KG1 (cell line): ENCODE measurements around the gene SLC22A23.

Experiments
- DNase-seq: peaks from one replicate; lab custom pipeline; 2025; lab: John Stamatoyannopoulos, UW

SLC22A23 gene

DNA sequence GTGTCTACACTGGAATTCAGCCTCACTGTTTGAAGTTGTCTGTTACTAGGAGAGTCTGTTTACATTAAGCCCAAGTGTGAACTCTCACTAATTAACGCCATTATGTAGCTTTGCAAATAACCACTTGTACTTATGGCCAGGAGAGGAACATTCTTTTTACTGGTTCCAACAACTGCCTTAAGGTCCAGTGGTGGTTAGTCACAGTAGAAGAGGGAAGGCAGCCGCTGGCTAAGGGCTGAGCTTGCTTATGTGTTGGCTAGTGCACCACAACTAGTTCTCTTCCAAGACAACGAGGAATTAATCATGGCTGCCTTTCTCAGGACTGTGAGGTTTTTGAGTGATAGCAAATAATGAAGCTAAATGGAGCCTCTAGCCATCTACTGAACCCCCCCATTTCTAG lies 14.9 kb upstream of the SLC22A23 start:
- DNase-seq: no peak

DNA sequence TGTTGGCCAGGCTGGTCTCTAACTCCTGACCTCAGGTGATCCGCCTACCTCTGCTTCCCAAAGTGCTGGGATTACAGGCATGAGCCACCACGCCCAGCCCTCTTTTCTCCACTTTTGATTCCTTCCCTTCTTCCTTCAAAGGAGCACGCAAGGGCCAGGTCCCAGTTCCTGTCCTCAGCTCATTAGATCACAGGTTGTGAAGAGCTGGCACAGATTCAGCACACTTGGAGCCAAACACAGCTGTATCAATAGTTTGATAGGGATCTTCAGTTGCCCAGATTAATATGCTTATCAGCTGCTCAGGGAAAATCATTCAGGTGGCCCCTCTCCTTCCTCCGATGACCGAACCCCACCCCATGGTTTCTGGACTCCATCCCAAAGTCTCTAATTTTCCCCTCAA lies 14.4 kb upstream of the SLC22A23 start:
- no peak for DNase-seq

DNA sequence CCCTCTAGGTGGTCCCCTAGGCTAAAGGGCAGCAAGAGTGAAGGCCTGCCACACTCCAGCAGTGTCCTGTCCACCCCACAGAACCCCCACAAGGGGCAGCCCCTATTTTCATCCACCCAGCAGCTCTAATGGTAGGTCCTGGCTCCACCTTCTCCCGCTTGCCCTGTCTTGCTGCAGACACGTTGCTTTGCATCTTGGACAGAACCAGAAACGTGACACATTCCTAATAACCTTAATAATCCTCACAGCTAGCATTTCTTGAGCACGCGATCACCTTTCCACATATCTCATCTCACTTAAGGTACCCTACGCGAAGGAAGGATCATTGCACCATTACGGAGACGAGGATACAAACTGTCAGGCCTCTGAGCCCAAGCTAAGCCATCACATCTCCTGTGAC lies 11.7 kb upstream of the SLC22A23 start:
- no peak for DNase-seq

DNA sequence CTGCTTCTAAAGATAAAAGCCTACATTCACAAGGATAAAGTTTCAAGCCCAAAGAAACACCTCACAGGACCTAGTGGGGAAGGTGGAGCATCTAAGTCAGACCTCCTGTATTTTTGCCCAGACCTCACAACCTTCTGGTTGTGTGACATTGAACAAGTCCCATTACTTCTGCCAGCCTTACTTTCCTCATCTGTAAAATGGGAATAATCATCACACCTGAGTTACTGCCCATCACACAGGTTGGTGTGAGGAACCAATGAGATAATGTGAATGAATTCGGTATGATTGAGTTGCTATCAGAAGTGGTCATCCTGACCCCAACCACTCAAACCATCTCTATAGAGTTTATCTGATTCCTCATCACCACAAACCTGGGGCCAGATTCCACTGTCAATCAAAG lies 11.1 kb upstream of the SLC22A23 start:
- no peak for DNase-seq

DNA sequence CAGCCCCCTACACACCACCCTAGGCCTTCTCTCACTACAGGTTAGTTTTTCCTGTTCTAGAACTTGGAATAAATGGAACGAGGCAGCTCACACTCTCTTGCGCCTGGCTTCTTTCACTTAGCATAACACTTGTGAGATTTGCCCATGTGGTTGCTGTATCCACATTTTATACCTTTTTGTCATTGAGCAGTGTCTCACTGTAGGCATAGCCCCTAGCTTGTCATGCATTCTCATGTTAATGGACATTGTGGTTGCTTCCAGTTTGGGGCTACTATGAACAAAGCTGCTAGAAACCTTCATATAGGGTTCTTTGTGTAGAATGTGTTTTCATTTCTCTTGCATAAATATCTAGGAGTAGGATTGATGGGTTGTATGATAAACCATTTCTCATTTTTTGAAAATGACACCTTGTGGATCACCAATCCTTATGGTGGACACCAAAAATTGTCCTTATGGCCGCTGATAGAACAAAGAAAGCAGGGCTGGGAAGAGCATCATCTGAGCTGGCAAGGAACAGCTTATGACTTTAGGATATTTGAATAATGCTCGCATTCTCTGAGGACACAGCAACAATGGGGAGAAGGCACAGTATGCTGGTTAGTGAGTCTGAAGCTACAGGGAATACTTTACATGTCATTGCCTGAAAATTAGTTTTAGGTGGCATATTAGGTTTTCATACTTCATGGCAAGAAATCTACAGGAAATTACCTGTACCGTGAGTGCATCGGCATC lies 9.8 kb upstream of the SLC22A23 start:
- DNase-seq: no peak

DNA sequence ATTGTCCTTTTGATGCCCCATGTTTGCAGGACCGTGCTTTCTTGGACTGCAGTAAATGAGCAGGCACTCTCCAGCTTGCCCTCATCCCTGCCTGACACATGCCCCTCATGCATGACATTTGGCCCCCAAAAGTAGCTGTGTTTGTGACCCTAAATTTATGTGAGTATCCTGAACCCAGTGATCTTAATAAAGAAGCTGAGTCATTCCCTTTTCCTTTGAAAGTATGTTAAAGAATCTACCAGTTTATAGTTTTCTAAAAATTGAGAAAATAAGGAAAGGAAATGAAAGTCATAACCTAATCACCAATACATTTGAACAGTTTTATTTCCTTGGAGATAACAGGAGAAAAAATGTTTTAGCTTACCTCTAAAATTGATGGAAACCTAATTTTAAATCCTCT lies 3.4 kb upstream of the SLC22A23 start:
- DNase-seq: no peak

DNA sequence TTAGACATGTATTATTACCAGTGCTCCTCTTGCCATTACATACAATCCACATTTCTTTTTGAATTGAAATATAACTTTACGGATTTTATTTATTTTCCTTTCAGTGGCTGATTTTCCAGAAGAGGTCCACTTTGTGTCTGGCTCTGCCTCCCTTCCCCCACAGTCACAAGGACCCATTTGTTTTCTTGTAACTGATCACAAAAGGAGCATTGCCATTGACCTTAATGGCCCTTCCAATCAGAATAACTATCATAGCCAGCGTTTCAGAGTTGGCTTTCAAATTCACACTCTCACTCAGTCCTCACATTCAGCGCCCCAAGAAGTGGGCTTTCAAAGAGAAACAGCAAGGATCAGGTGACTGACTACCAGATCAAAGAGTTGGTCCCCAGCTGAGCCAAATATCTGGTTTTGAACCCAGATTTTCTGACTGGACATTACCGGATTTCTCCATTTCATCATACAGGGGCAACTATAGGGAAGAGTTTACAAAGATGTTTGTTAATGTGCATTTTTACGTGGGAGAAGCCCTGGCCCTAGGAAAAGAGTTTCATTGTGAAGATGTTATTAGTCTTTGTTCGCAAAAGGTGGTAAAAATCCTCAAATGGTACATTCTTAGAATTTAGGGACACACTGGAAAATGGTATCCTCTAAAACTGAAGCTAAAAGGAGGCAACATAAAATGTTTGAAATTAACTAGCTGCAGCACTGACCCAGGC lies 2.0 kb upstream of the SLC22A23 start:
- no peak for DNase-seq

DNA sequence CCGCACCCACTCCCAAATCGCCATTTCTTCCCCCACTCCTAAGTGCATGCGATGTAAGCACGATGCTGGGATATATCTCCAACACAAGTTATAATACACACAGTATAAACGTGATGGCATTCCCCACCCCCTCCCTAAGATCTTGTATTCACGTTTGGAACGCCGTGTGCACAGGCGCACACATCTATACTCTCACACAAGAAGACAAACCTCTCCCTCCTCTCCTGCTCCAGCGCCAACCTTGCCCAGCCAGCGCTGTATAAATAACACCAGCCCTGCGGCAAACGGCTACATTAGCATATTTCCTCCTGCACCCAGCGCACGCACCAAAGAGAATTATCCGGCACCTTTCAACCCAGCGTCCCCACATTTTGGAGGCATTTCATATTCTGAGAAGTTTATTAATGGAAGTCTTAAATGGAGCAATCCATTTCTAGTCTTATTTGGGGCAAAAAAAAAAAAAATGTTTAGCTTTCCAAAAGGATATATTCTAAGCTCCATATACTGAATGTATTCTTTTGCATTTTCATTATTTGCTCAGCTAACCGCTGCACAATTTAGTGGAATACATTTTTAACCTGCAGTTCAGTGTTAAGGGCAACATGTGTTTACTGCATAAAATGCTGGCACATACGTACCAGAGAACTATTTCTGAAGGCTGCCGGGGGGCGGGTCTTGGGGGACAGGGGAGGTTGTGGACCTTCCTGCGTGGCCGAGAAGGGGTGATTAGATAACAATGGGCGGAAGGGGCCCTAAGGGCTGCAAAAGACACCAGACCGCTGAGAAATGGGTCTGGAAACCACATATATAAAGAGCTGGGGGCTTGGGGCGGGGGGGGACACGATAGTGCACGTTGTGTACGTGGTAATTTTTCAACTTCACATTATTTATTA lies 1.1 kb upstream of the SLC22A23 start:
- no peak for DNase-seq

DNA sequence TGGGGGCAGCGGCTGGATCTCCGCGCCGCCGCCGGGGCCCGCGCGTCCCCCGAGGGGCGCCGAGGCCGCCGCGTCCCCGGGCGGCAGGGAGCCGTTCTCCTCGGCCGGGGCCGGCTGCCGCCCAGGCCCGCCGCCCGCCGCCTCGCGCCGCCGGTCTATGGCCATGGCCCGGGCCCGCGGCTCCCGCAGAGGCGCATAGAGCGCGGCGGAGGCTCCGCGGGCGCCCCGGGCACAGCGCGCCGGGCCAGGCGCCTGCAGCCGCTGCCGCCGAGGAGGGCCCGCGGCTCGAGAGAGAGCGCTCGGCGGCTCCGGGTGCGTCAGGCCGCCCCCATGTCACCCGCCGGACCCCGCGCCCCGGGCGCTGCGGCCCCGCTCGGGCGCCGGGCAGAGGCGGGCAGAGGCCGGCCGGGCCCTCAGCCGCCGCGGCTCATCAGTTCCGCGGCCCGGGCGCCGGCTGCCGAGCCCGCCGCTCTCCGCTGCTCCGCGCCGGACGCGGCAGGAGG lies 404 bp downstream of the SLC22A23 start:
- DNase-seq: no peak

DNA sequence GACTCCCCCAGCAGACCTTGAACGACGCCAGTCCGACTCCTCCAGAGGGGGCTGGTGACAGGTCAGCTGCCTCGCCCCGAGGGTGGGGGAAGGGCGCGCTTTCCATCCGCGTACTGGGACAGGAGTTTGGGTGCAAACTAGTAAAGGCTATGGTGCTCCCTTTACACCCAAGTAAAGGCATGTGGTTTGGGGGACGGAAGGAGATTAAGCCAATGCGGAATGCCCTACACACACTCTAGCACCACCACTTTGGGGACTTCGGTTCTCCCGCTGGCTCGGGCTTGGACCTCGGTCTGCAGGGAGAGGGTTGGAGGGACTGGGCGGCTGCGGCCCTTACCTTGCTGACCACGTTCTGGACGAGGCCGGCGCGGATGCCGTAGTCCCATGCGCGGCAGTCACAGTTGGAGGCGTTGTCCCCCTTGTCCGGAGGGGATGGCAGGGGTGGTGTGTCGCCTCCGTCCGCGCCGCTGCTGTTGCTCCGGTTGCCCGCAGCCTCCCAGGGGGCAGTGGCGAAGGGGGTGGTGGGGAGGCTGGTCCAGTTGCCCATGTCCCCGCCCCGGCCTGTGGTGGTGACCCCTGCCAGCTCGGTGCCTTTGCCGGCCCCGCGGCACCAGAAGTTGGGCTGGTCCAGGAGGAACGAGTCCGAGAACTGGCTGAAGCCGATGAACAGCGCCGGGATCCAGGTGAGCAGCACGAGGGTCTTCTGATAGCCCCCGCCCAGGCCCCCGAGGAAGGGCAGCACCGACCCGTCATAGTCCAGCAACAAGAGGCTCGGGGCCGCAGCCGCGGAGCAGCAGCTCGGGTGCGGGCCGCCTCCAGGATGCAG lies 1.1 kb downstream of the SLC22A23 start:
- DNase-seq: no peak

DNA sequence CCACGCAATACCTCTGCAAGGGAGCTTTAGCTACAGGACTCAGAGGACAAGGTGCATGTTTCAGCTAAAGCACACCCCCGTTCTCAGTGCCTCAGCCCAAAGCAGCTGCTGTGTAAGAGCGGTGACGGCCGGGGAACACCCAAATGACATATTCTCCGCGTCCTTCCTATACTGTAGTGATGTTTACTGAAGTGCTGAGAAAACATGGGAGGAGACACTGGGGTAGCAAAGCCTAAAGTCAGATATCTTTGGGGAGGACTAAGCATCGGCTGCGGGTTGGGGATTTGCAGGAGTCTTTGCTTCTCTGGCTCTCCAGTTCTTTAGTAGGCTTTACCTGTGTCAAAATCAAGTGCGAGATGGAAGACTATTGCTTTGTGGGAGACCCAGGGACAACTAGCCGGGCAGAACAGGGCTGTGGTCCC lies 1.7 kb downstream of the SLC22A23 start:
- no peak for DNase-seq

DNA sequence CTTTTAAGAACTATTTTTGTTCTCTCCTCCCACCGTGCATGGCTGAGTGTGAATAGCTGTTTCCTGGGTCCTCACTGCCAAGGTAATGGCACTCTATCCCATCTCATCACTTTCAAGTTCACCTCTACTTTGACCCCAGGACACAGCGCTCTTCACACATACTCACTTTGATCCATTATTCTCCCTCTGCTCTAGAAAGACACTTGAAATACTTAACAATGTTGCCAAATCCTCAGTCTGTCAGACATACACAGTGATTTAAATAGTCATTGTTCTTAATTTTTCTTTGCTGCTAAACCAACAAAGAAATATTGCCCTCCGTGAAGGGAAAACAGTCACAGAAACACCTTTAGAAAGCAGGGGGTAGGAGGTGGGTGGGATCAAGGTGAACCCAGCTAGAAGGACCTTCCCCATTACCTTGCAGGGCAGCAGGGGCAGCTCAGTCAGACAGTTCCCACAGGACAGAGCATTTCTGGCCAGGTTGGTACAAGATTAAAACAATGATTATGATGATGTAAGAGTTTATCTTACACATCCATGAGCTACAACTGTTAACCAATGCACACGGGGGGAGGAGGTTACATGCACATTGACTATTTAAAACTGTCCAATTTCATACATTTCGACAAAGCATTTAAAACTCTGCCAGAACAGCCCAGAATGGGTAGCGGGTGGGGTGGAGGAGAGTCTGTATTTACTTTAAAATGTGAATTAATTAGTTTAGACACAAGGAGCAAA lies 2.4 kb downstream of the SLC22A23 start:
- no peak for DNase-seq

DNA sequence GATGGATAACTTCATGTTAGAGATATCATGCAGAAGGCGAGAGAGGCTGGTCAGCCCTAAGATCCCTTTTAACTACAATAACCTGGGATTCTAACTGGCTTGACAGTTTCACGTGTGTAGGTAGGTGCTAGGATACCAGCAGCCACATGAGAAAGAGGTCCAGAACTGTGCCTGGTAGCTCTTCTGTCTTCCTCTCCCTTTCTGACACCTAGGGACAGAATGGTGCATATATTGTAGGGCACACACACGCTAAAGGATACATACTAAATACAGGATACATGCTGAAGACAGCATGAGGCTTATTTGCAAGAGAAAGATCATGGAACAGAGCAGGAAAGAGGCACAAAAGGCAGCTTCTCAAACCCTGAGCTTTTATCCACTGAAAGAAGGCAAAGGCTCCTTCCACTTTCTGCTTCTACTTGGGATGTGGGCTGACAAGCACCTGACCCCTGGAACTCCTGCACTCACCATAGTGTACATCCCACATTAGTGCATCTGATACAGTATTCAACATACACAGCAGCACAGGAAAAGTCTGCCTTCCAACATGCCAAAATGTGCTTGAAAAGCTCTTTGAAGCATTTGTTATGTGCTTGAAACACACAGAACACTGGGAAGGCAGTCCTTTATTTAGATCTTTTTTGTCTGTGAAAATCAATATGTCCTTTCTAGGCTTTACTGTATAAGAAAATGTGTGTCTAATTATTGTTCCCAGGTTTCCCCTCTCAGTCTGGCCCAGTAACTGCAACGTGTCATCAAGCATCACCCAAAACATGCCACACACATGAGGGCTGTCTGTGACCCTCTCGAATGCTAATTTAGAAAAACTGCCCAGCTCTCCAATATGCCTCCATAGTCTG lies 3.2 kb downstream of the SLC22A23 start:
- no peak for DNase-seq

DNA sequence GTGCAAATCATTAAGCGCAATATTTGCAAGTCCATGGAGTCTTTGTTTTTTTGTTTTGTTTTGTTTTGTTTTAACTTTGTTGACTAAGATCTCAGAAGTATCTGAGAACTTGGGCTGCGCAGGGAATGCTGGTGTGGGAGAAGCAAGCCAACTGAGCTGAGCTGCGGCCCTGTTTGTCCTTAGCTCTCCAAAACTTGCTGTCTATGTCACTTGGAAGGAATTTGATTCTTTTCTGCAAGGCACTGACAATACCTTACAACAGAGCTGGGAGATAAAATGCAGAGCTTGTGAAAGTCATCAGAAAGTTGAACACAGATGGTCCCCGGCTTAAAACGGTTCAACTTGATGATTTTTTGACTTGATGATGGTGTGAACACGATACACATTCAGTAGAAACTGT lies 5.4 kb downstream of the SLC22A23 start:
- no peak for DNase-seq

DNA sequence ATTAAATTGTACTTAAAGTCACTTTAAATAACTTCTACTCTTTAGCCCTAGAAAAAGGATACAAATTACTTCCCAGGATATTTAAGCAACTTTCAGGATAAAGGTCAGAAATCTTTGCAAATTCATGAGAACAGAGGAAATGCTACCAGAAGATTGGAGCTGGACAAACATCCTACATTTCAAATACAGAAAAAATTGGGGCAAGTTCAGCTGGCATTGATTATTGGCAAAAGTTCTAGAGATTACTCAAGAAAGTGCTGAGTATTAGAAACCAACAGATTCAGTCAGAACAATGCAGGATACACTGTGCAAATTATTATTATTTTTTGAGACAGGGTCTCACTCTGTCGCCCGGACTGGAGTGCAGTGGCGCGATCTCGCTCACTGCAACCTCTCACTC lies 6.0 kb downstream of the SLC22A23 start:
- DNase-seq: no peak

DNA sequence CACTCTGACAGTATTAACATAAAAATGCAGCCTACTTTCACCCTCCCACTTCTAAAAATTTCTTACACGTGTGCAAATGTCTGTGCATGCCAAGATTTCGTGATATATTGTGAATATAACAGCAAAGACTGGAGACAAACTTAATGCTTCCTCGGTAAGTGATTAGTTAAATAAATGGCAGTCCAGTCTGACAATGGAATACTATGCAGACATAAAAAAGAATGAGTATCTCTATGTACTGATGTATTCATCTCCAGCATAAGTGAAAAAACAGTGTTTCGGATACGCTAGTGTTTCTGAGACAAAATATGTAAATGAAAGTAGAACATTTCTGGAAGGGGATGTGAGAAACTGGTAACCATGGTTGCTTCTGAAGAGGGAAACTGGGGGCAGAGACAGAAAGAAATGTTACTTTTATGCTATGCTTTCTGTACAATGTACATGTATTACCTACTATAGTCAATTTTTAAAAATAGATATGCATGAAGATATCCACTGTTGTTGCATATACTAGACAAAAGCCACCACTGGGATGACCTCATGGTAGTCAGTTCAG lies 7.0 kb downstream of the SLC22A23 start:
- no peak for DNase-seq

DNA sequence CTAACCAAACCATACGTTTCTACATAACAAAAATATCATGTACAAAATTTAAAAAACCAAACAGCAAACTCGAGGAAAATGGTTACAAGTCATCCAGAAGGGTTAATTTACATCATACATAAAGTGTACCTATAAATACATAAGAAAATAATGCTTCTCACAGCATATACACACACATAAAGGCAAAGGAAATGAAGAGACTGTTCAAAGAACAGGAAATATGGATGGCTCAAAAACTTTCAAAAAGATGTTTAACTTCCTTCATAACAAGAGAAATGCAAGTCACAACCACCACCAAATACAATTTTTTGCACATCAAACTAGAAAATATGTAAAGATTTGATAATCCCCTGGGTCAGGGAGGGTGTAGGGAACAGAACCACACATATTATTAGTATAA lies 7.5 kb downstream of the SLC22A23 start:
- DNase-seq: no peak

DNA sequence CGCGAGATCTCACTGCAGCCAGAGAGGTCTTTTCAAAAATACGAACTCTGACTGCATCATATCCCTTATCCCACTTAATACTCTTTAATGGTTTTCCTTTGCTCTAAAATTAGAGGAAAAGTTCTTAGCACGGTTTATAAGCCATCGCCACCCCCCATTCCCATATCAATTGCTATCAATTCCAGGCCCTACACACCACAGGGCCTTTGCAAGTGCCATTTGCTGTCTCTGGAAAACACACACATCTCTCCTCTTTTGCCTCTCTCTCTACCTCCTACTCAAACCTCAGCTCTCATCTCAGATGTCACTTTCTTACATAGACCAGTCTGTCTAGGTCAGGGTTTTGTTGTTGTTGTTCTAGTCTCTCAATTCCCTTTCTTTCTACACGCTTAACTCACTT lies 9.8 kb downstream of the SLC22A23 start:
- DNase-seq: no peak

DNA sequence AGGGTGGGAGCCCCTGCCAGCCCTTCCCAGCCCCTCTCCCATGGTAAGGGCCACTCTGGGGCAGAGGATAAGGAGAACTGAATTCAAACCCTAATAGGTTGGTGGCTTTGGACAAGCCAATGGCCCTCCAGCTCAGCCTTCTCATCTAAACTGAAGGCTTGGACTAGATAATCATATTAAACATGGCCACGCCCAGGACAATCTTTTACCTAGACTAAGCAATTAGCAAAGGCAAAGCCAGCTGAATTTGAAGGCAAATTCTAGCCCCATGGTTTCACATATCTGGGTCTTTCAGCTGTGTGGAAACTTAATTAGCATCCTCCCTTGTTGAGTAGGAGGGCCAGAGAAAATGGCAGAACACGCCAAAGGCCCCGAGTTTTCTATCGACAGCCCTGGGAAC lies 10.7 kb downstream of the SLC22A23 start:
- DNase-seq: no peak
